K562 (cell line): ENCODE results near the gene PSMD11. TPM values are rescaled to one million over a fixed set of nuclear protein-coding genes. Genes with fewer than 3 reads are reported as not detected.
A peak's percentile ranks its signal among the peaks of the same experiment; 100 is the strongest.

Source experiments
- COPS2 ChIP-seq: fragments of 450-650 bp; conservative IDR thresholded peaks from 2 replicates; pipeline ENCODE4 v1.6.1; 2016; ENCODE audit warnings: mild to moderate bottlenecking, moderate library complexity
- ELF4 ChIP-seq: fragments of 450-650 bp; formaldehyde crosslinking; IDR thresholded peaks from 2 replicates; pipeline ENCODE4 v1.4.0; 2022; ENCODE audit warnings: missing genetic modification characterization
- RBM14 ChIP-seq: fragments of 200-400 bp; formaldehyde crosslinking; IDR thresholded peaks from 2 replicates; pipeline ENCODE4 v1.6.1; 2018; ENCODE audit warnings: low read depth, mild to moderate bottlenecking, low read length, moderate library complexity, borderline replicate concordance; ENCODE audit not compliant: insufficient read depth
- ZNF431 ChIP-seq: sonication (generic); formaldehyde crosslinking; IDR thresholded peaks from 2 replicates; pipeline ENCODE4 v1.8.0; 2022; ENCODE audit warnings: mild to moderate bottlenecking, missing genetic modification reagents
- polyA plus RNA-seq, 8 experiments: library from polyadenylated mRNA; depleted of rRNA in 4 of 8; stranded (reverse) in 5 of 8; unstranded in 3 of 8; fragments of >200 nt; fragmentation: Nextera tagmentation in 2 of 8; fragmentation: Illumina TruSeq in 1 of 8; extraction: Ambion mirVana in 2 of 8; extraction: Trizol in 1 of 8; gene quantifications; 2 replicates each; pipeline versions ENCODE4 v1.2.1 to v1.2.3, GENCODE V29; 2011 to 2014; ENCODE audit warnings: inconsistent platforms in 1 of 8, missing spikeins in 1 of 8
- total RNA-seq, 7 experiments: library from RNA; depleted of rRNA in 6 of 7; stranded (reverse); fragments of >200 nt in 6 of 7; fragmentation: Illumina TruSeq in 2 of 7; extraction: Trizol in 2 of 7; gene quantifications; 2 replicates each; pipeline versions ENCODE4 v1.2.1 to v1.2.3, GENCODE V29; 2011 to 2021; ENCODE audit warnings: low replicate concordance in 1 of 7
- TF ChIP-seq, protein P1 (sequence below): sonication (generic); IDR thresholded peaks from 2 replicates; pipeline ENCODE4 v1.6.1; 2016
- TF ChIP-seq, protein P2 (sequence below): fragments of 250-450 bp; sonication (Bioruptor Pico); IDR thresholded peaks from 2 replicates; pipeline ENCODE4 v1.5.0; 2020; ENCODE audit warnings: mild to moderate bottlenecking
- TF ChIP-seq, protein P3 (sequence below): fragments of 450-650 bp; IDR thresholded peaks from 2 replicates; pipeline ENCODE4 v1.6.1; 2016; ENCODE audit warnings: low read depth
- TF ChIP-seq, protein P4 (sequence below): IDR thresholded peaks from 2 replicates; pipeline ENCODE4 v1.6.1; 2011; ENCODE audit warnings: borderline replicate concordance, low read depth, mild to moderate bottlenecking, moderate library complexity, low read length; ENCODE audit not compliant: insufficient read depth, poor library complexity, severe bottlenecking

PSMD11 gene
- total and polyA plus RNA-seq, 9 of the 15 experiments (the other 6 are each of a cell fraction or from before 2014, with no cell fraction given), result 104 to 378 (median 158) TPM

DNA sequence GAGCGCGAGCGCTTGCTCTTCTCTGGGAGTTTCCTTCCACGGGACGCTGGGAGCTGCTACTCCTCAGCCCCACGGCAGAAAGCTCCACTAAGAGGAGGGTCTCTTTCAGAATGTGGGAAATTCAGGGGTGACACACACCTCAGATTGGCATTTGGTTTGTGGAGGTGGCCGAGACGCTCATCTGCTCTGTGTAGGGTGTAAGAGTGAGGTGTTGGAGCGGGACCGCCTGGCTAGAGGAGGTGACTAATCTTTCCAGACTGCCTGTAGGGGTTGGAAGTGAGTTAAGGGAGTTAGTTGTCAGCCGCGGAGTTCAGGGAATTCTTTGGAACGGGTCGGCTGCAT lies 735 bp downstream of the PSMD11 start (continued):
- no peak for TF ChIP-seq ZNF431 (CRISPR knock-in tag)
- TF ChIP-seq, protein P1, sequence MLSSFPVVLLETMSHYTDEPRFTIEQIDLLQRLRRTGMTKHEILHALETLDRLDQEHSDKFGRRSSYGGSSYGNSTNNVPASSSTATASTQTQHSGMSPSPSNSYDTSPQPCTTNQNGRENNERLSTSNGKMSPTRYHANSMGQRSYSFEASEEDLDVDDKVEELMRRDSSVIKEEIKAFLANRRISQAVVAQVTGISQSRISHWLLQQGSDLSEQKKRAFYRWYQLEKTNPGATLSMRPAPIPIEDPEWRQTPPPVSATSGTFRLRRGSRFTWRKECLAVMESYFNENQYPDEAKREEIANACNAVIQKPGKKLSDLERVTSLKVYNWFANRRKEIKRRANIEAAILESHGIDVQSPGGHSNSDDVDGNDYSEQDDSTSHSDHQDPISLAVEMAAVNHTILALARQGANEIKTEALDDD, result peak; percentile 95
- TF ChIP-seq, protein P2, sequence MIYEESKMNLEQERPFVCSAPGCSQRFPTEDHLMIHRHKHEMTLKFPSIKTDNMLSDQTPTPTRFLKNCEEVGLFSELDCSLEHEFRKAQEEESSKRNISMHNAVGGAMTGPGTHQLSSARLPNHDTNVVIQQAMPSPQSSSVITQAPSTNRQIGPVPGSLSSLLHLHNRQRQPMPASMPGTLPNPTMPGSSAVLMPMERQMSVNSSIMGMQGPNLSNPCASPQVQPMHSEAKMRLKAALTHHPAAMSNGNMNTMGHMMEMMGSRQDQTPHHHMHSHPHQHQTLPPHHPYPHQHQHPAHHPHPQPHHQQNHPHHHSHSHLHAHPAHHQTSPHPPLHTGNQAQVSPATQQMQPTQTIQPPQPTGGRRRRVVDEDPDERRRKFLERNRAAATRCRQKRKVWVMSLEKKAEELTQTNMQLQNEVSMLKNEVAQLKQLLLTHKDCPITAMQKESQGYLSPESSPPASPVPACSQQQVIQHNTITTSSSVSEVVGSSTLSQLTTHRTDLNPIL (CRISPR knock-in tag), result no peak
- TF ChIP-seq, protein P3, sequence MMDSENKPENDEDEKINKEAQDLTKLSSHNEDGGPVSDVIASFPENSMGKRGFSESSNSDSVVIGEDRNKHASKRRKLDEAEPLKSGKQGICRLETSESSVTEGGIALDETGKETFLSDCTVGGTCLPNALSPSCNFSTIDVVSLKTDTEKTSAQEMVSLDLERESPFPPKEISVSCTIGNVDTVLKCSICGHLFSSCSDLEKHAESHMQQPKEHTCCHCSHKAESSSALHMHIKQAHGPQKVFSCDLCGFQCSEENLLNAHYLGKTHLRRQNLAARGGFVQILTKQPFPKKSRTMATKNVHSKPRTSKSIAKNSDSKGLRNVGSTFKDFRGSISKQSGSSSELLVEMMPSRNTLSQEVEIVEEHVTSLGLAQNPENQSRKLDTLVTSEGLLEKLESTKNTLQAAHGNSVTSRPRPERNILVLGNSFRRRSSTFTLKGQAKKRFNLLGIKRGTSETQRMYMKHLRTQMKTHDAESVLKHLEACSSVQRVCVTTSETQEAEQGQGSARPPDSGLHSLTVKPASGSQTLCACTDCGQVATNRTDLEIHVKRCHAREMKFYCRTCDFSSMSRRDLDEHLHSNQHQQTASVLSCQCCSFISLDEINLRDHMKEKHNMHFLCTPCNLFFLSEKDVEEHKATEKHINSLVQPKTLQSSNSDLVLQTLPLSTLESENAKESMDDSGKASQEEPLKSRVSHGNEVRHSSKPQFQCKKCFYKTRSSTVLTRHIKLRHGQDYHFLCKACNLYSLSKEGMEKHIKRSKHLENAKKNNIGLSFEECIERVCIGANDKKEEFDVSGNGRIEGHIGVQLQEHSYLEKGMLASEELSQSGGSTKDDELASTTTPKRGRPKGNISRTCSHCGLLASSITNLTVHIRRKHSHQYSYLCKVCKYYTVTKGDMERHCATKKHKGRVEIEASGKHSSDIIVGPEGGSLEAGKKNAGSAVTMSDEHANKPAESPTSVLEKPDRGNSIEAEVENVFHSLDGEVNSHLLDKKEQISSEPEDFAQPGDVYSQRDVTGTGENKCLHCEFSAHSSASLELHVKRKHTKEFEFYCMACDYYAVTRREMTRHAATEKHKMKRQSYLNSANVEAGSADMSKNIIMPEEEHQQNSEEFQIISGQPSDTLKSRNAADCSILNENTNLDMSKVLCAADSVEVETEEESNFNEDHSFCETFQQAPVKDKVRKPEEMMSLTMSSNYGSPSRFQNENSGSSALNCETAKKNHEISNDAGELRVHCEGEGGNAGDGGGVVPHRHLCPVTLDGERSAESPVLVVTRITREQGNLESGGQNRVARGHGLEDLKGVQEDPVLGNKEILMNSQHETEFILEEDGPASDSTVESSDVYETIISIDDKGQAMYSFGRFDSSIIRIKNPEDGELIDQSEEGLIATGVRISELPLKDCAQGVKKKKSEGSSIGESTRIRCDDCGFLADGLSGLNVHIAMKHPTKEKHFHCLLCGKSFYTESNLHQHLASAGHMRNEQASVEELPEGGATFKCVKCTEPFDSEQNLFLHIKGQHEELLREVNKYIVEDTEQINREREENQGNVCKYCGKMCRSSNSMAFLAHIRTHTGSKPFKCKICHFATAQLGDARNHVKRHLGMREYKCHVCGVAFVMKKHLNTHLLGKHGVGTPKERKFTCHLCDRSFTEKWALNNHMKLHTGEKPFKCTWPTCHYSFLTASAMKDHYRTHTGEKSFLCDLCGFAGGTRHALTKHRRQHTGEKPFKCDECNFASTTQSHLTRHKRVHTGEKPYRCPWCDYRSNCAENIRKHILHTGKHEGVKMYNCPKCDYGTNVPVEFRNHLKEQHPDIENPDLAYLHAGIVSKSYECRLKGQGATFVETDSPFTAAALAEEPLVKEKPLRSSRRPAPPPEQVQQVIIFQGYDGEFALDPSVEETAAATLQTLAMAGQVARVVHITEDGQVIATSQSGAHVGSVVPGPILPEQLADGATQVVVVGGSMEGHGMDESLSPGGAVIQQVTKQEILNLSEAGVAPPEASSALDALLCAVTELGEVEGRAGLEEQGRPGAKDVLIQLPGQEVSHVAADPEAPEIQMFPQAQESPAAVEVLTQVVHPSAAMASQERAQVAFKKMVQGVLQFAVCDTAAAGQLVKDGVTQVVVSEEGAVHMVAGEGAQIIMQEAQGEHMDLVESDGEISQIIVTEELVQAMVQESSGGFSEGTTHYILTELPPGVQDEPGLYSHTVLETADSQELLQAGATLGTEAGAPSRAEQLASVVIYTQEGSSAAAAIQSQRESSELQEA, result no peak
- no peak for TF ChIP-seq COPS2
- no peak for TF ChIP-seq ELF4 (CRISPR knock-in tag)
- TF ChIP-seq RBM14, result no peak
- TF ChIP-seq, protein P4, sequence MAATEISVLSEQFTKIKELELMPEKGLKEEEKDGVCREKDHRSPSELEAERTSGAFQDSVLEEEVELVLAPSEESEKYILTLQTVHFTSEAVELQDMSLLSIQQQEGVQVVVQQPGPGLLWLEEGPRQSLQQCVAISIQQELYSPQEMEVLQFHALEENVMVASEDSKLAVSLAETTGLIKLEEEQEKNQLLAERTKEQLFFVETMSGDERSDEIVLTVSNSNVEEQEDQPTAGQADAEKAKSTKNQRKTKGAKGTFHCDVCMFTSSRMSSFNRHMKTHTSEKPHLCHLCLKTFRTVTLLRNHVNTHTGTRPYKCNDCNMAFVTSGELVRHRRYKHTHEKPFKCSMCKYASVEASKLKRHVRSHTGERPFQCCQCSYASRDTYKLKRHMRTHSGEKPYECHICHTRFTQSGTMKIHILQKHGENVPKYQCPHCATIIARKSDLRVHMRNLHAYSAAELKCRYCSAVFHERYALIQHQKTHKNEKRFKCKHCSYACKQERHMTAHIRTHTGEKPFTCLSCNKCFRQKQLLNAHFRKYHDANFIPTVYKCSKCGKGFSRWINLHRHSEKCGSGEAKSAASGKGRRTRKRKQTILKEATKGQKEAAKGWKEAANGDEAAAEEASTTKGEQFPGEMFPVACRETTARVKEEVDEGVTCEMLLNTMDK, result no peak
